Kidney glomerular epithelial cell (primary cell): ENCODE measurements around the gene OR7G1.

Experiments
- DNase-seq: peaks from one replicate; lab custom pipeline; 2025; lab: John Stamatoyannopoulos, UW

The OR7G1 gene

GRCh38 chr19:9115307-9115813, at the start of gene OR7G1:
Gene OR7G1, minus strand, starts transcription at chr19:9115763. Its CDS starts 0 bp downstream, at chr19:9115763.
- DNase-seq = no peak

DNA sequence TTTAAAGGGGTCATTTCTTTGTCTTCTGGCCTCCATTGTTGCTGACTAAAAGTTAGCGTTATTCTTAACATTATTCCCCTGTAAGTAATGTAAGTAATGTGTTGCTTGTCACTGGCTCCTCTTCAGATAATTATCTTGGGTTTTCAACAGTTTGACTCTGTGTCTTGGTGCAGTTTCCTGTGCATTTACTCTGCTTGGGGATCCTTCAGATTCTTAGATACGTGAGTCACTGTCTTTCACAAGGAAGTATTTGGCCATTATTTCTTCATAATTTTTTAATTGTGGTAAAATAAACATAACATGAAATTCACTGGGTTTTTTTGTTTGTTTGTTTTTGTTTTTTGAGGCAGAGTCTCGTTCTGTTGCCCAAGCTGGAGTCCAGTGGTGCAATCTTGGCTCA, 49.7 kb upstream of the OR7G1 start:
- no peak for DNase-seq

GRCh38 chr19:9161427-9161826, 45.9 kb upstream of the OR7G1 start:
- no peak for DNase-seq

- no peak for DNase-seq
Measured at GRCh38 chr19:9159891-9160290, 44.3 kb upstream of the OR7G1 start.

DNA sequence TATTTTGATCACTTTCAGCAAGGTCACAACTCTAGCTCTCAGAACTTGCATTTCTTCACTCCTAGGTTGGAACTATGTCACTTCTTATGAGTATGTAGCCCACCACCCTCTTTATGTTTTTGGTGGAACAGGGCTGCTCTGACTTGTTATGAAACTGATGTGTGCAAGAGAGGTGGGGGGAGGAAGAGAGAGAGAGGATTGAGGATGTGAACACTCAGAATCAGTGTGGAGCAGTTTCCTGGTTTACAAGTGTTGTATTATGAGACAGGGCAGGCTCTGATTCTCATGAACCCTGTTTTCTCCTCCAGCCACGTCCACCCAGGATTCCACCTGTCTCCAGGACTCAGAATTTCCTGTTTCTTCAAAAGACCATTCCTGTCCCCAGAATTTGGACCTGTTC, 40.7 kb upstream of the OR7G1 start:
- DNase-seq = no peak

DNA sequence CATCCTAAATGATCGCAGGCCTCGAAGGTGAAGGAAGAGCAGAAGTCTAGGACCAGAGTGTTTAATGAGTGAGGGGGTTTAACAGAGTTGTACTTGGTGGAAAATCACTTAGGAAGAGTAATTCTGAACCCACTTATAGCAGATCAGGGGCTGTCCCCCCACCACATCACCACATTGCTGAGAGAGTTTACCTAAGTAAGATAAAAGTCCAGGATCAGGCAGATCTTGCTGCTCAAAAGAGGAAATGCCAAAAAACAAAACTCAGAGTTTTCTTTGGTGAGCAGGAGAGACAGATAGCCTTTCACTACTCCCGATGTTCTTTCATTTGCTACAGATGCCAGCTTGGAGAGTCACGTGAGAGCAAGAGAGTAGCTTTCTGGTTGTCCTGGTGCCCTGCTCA, 40.0 kb upstream of the OR7G1 start:
- DNase-seq = no peak

DNA sequence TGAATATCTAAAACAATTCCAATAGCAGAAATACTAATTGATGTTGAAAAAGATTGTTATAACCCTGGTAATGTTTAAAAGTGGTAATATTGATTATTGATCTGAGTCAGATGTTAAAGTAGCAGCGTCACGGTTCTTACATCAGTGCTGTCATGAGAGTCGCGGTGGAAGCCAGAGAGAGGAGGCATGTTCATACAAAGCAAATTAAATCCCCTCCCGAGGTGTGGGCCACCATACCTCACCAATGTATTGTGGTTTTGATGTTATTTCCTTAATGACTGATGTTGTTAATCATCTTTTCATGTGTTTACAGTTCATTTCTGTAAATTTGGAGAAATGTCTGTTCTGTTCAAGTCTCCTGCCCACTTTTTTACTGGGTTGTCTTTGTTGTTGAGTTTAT, 35.8 kb upstream of the OR7G1 start:
- DNase-seq = no peak

- DNase-seq = no peak
Measured at GRCh38 chr19:9150650-9151049, 35.1 kb upstream of the OR7G1 start.

DNA sequence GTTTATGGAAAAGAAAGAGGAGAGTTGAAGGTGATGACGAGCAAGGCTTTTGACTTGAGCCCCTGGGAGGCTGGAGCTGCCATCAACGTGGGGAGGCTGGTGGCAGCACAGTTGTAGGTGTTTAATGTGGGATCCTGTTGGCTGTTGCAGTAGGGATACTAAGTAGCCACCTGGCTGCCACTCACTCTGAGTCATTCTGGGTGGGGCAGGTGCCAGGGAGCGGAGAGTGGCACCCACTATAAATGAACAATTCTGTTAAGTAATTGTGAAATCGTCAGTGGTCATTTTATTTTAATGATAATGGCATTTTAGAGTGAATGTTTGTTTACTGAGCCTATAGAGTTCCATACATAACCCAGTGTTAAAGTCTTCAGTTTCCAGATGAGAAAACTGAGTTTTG, 34.4 kb upstream of the OR7G1 start:
- no peak for DNase-seq

DNA sequence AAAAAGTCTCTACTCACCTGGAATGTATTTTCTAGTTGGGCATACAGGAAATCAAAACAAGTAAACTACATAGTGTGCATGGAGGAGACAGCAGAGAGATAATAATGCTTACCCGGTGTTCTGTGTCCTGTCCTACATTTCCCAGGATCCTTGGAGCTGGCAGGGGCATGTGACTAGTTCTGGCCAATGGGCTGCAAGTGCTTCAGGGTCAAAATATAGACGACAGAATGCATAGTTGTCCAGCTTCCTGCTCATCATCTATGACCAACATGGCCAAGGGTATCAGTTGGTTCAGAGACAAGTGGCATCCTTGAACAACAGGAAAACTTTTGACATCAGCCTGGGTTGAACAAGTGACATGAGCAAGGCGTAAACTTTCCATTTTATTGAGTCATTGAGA, 33.1 kb upstream of the OR7G1 start:
- no peak for DNase-seq

DNA sequence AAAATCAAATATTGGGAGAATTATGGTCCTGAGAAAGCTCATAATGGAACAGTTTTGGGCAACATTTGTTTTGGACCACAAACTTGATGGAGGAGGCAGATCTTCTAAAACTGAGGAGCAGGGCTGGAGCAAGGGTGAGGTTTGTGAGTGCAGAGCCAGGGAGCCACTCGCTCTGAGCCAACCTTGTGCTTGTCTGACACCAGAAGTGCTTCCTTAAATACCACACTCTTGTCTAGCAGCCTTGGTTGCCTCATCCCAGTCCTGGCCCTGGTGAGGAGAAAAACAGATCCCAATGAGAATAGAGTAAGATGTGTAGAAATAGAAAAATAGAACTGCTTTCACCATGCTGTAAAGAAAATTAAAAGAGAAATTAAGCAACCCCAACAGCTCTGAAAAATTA, 31.3 kb upstream of the OR7G1 start:
- no peak for DNase-seq

GRCh38 chr19:9144920-9145319, 29.4 kb upstream of the OR7G1 start:
- DNase-seq = no peak

GRCh38 chr19:9140159-9140874, 24.8 kb upstream of the OR7G1 start, which contains the start of gene ZNF317:
Gene ZNF317, plus strand, starts transcription at chr19:9140397. Its CDS starts 15,620 bp downstream, at chr19:9156017.
- peak; percentile 87 for DNase-seq

DNA sequence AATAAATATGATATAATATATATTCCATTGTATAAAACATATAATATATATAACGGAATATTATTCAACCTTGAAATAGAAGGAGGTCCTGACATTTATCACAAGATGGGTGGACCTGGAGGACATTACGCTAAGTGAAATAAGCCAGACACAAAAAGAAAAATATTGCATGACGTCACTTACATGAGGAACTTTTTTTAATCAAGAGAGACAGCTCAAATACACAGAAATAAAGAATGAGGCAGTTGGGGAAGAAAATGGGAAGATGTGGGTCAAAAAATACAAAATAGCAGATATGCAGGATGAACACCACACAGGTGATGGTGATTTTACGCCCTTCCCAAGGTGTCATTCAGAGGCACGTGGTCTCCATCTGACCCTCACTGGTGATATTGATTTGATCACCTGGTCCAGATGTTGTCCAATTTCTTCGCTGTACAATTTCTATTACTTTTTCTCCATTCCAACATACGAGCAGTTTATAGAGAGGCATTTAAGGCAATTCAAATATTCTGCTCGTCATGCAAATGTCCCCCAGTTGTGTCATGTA, 24.1 kb upstream of the OR7G1 start:
- DNase-seq = no peak

DNA sequence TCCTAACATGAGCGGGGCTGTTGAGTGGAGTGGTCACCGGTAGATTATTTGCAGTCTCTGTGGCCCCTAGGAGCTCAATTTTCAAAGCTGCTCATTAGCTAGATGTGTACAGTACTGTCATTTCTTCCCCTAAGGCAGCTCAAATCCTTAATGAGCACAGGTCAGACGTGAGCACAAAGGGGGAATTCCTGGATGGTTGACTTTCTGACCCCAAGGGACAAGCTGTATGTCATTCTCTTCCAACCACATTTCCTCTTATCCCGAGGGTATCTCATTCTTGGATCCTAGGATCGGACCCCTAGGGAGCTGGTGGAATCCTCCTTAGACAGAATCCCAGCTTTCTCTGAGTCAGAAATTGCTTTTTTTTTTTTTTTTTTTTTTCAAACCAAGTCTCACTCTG, 16.9 kb upstream of the OR7G1 start:
- DNase-seq = no peak

DNA sequence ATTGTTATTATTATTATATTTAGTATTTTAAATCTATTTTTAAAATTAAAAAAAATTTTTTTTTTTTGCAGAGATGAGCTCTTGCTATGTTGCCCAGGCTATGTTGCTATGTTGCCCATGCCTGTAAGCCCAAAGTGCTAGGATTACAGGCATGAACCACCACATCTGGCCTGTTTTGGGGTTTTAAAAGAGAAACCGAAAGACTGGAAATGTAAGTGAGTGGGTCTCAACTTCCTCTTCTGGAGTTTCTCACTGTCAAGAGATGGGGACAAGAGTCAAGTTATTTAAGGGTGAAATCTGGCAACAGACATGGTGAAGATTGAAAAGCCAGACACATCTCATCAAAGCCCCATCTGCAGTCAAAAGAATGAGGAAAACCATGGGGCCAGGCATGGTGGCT, 15.4 kb upstream of the OR7G1 start:
- DNase-seq = no peak

DNA sequence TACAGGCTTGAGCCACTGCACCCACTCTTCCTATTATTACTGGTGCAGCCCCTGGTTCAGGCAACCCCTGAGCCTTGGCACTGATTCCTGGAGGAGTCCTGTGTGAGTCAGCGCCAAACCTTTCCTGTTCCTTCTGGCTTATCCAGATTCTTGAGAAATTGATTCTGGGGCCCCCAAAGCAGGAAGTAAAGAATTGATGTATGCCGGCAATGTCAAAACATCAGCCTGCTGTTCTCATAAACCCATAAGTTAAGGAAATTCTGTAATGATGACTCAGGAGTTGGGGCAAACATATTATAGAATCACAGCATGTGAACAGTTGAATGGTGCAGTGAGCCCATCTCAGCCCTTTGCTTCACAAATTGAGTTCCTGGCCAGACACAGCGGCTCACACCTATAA, 12.6 kb upstream of the OR7G1 start:
- DNase-seq = no peak

- no peak for DNase-seq
Measured at GRCh38 chr19:9126900-9127405, 11.4 kb upstream of the OR7G1 start, which contains the start of gene OR7G3. Gene OR7G3, minus strand, starts transcription at chr19:9126950. Its CDS starts 0 bp downstream, at chr19:9126950.

- DNase-seq = no peak
Measured at GRCh38 chr19:9116547-9116946, 984 bp upstream of the OR7G1 start.

DNA sequence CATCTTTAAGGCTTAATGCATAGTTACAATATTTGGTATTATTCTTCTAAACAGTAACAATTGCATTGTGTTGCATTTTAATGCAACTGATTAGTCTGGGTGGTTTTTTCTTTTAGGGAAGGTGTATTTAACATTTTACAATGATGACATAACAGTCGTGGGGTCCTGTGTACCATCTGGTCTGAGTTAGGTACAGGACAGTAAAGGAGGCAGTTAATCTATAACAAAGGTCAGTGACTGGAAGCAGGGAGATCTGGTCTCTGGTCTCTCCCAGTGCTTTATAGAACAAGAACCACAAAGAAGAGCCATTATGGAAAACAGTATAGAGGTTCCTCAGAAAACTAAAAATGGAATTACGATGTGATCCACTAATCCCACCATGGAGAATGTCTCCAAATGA, 5.6 kb downstream of the OR7G1 start:
- no peak for DNase-seq

DNA sequence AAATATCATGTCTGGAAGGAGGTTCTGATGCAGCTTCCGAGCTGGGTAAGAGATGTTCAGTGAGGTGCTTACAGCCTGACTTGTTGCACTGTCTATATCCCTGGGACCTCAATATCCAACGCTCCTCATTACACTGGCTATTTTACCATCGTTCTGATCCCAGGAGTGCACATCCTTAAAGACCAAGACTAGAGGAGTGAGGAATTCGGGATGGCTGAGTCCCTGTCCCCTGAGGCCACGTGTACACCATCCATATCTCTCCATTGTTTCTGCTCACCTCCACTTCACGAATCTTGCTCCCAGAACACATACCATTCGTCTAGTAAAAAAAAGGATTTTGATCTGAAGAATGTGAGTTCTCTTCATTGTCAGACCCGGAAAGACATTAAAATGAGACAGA, 8.2 kb downstream of the OR7G1 start, which contains the start of gene OR7G2:
TSS of gene OR7G2 (minus strand) at position 101 of the 400 bp plus-strand sequence. CDS start 4,232 bp downstream, outside the sequence.
- no peak for DNase-seq

GRCh38 chr19:9086761-9087160, 28.8 kb downstream of the OR7G1 start, which contains the start of gene OR1M1:
Gene OR1M1, plus strand, starts transcription at chr19:9087061. Its CDS starts 6,184 bp downstream, at chr19:9093245.
- DNase-seq = no peak

DNA sequence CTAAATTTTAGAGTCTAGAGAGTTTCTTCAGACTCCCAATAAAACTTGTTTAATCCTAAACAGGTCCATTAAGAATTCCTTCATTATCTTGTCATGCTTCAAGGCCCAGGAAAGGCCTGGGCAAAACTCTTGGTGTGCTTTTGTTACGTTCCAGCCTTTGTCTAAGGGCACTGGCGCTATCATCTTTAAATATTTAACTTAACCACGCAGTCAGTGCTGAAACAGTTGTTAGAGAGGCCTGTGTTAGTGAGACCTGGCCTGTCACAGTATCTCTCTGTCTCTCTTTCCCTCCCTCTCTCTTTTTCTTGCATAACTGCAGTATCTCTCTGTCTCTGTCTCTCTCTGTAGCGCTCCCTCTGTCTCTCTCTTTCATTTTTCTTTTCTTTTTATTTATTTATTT, 36.9 kb downstream of the OR7G1 start:
- peak; percentile 56 for DNase-seq
